Duodenal mucosa (tissue), 2 donors: ENCODE results near the gene LDLRAD3.

Experiments
- H3K27ac ChIP-seq: one replicate; pipeline ENCODE4 v1.7.0; 2013; ENCODE audit warnings: low read depth, low read length
- H3K27me3 ChIP-seq, 2 donors: one replicate each; pipeline ENCODE4 v1.7.0; 2013; ENCODE audit warnings: low read length in 2 of 2, control low read depth in 1 of 2; ENCODE audit not compliant: insufficient read depth in 2 of 2, control insufficient read depth in 1 of 2
- H3K36me3 ChIP-seq, 2 donors: one replicate each; pipeline ENCODE4 v1.7.0; 2013; ENCODE audit warnings: low read length in 2 of 2, control low read depth in 1 of 2; ENCODE audit not compliant: insufficient read depth in 2 of 2, control insufficient read depth in 1 of 2
- H3K4me1 ChIP-seq, 2 donors: one replicate each; pipeline ENCODE4 v1.7.0; 2013; ENCODE audit warnings: low read length in 2 of 2, control low read depth in 1 of 2; ENCODE audit not compliant: insufficient read depth in 2 of 2, control insufficient read depth in 1 of 2
- H3K4me3 ChIP-seq, 2 donors: one replicate each; pipeline ENCODE4 v1.7.0; 2013; ENCODE audit warnings: low read length in 2 of 2, low read depth in 1 of 2
- H3K9ac ChIP-seq, 2 donors: one replicate each; pipeline ENCODE4 v1.7.0; 2013; ENCODE audit warnings: low read length in 2 of 2, low read depth in 1 of 2
- H3K9me3 ChIP-seq, 2 donors: one replicate each; pipeline ENCODE4 v1.7.0; 2013; ENCODE audit warnings: low read length in 2 of 2, control low read depth in 1 of 2; ENCODE audit not compliant: control insufficient read depth in 1 of 2

The LDLRAD3 gene

GRCh38 chr11:35950082-35950481, 6.2 kb downstream of the LDLRAD3 start:
- no peak overlapping the region for H3K9ac ChIP-seq
- H3K4me3 ChIP-seq, result no peak overlapping the region
- H3K27me3 ChIP-seq, result no peaks in the 10 kb centered on the region
- no peak overlapping the region for H3K27ac ChIP-seq
- H3K4me1 ChIP-seq, result no peaks in the 10 kb centered on the region
- no peaks in the 10 kb centered on the region for H3K9me3 ChIP-seq
- no peaks in the 10 kb centered on the region for H3K36me3 ChIP-seq

GRCh38 chr11:35951680-35952079, 7.8 kb downstream of the LDLRAD3 start:
- no peaks in the 10 kb centered on the region for H3K36me3 ChIP-seq
- H3K9me3 ChIP-seq, result no peaks in the 10 kb centered on the region
- H3K4me1 ChIP-seq, result no peaks in the 10 kb centered on the region
- H3K27ac ChIP-seq, result no peak overlapping the region
- no peak overlapping the region for H3K9ac ChIP-seq
- H3K4me3 ChIP-seq, result no peak overlapping the region
- H3K27me3 ChIP-seq, result no peaks in the 10 kb centered on the region

GRCh38 chr11:35953081-35953760, 9.4 kb downstream of the LDLRAD3 start:
- Histone ChIP-seq H3K4me1 (no peaks in the 10 kb centered on the region), H3K36me3 (no peaks in the 10 kb centered on the region), H3K27me3 (no peaks in the 10 kb centered on the region), H3K9ac (no peak overlapping the region), H3K9me3 (no peaks in the 10 kb centered on the region), H3K27ac (no peak overlapping the region), H3K4me3 (no peak overlapping the region)

DNA sequence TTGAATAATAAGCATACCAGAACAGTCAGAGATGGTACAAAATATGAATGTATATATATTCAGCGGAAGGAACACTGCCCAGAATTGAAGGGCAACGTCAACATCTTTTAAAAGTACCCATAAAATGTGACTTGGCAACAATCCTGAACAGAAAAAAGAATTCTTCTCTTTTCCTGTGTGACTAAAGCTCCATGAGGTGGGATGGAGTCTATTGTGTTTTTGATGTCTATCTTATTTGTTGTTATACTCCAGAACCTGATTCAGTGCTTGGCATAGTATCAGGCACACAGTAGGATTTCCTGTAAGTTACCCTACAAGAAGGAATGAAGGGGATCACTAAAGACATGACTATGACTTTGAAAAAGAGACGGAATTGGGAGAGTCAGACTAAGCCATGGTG, 10.3 kb downstream of the LDLRAD3 start:
- H3K9ac ChIP-seq, result no peak overlapping the region
- no peak overlapping the region for H3K4me3 ChIP-seq
- no peaks in the 10 kb centered on the region for H3K27me3 ChIP-seq
- H3K27ac ChIP-seq, result no peak overlapping the region
- H3K9me3 ChIP-seq, result no peaks in the 10 kb centered on the region
- H3K4me1 ChIP-seq, result no peaks in the 10 kb centered on the region
- no peaks in the 10 kb centered on the region for H3K36me3 ChIP-seq

GRCh38 chr11:35955636-35956035, 11.8 kb downstream of the LDLRAD3 start:
- Histone ChIP-seq H3K9me3 (no peaks in the 10 kb centered on the region), H3K27me3 (no peaks in the 10 kb centered on the region), H3K4me3 (no peak overlapping the region), H3K4me1 (no peaks in the 10 kb centered on the region), H3K36me3 (no peaks in the 10 kb centered on the region), H3K9ac (no peak overlapping the region), H3K27ac (no peak overlapping the region)

- Histone ChIP-seq H3K27ac (no peak overlapping the region), H3K4me3 (no peak overlapping the region), H3K27me3 (no peaks in the 10 kb centered on the region), H3K9ac (no peak overlapping the region), H3K9me3 (no peaks in the 10 kb centered on the region), H3K4me1 (no peaks in the 10 kb centered on the region), H3K36me3 (no peaks in the 10 kb centered on the region)
Measured at GRCh38 chr11:35962369-35963138, 18.7 kb downstream of the LDLRAD3 start.

DNA sequence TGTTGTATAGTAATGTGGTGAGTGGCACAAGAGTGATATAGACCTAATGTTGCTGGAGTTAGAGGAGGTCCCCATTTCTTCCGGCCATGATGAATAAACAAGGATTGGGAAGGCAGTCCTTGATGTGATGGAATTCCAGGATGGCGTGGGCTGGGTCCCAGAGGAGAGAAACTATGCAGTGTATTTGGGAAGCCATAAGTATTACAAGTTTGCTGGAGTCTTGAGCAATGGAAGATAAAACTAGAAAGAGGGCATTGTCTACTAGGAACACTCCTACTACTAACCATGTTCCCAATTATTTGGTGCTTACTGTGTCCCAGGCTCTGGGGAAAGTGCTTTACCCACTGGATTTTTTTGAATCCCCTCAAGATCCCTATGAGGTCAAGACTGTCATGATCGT, 20.0 kb downstream of the LDLRAD3 start:
- no peak overlapping the region for H3K27ac ChIP-seq
- no peak overlapping the region for H3K9ac ChIP-seq
- no peaks in the 10 kb centered on the region for H3K4me1 ChIP-seq

DNA sequence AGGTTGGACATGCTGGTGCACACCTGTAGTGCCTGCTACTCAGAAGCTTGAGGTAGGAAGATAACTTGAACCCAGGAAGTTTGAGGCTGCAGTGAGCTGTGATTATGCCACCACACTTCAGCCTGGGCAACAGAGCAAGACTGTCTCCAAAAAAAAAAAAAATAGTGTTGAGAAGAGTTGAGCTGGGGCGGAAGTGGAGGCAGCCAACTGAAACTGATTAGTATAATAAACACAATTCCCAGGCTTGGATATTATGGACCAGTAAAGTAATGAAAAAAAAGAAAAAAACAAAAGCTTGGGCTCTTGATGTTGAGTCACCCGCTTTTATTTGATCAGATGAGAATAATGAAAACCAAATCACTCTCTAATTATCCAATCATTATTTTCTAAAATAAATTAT, 21.0 kb downstream of the LDLRAD3 start:
- Histone ChIP-seq H3K27ac (no peak overlapping the region), H3K9ac (no peak overlapping the region), H3K36me3 (no peaks in the 10 kb centered on the region), H3K9me3 (no peaks in the 10 kb centered on the region), H3K27me3 (no peaks in the 10 kb centered on the region), H3K4me3 (no peak overlapping the region), H3K4me1 (peaks cover 7 to 9% of the 10 kb centered on the region in 2 donors)

More for the DNA sequence above, 20.0 kb downstream of the LDLRAD3 start:
- H3K9me3 ChIP-seq, result no peaks in the 10 kb centered on the region
- no peak overlapping the region for H3K4me3 ChIP-seq
- no peaks in the 10 kb centered on the region for H3K36me3 ChIP-seq
- H3K27me3 ChIP-seq, result no peaks in the 10 kb centered on the region

GRCh38 chr11:35967042-35967441, 23.2 kb downstream of the LDLRAD3 start:
- Histone ChIP-seq H3K27ac (no peak overlapping the region), H3K4me3 (no peak overlapping the region), H3K9ac (no peak overlapping the region), H3K4me1 (peaks cover 7 to 11% of the 10 kb centered on the region in 2 donors), H3K27me3 (no peaks in the 10 kb centered on the region), H3K36me3 (no peaks in the 10 kb centered on the region), H3K9me3 (no peaks in the 10 kb centered on the region)

DNA sequence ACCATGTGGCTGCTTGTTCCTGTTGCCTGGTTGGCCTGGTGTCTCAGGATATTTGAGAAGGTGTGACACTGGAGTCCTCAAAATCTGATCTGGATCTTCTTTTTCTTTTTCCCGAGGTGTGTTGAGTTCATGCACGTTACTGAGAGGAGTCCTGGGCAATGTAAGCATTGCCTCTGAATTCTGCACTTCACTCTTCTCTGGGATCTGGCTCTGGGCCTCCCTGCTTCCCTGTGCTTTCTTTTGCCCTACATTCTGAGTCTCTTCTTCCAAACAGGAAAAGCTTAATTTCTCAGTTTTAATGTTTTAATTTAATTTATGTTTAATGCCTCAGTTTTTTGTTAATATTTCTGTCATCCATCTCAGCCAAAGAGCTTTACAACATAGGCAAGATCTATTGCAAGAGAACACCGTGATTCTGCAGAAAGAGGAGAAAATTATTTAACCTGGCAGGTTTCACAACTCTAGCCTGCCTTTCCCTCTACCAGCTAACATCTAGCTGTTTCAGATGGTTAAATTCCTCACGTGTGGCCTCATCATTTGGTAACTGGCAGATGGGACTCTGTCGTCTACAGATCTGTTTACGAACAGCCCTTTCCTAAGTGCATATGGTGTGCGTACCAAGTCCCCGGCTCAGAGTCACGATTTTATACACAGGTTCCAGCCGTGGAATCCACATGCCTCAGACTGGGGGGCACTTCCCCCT, 24.7 kb downstream of the LDLRAD3 start:
- Histone ChIP-seq H3K9me3 (no peaks in the 10 kb centered on the region), H3K9ac (no peak overlapping the region), H3K27me3 (no peaks in the 10 kb centered on the region), H3K4me1 (peaks cover 7 to 11% of the 10 kb centered on the region in 2 donors), H3K27ac (no peak overlapping the region), H3K36me3 (no peaks in the 10 kb centered on the region), H3K4me3 (no peak overlapping the region)
